HG03060 (cell line): Measurements from ENCODE around the gene TGIF2LY.
"Not testable (repeated sequence)": the region's sequence is repeated elsewhere in the genome, so short reads cannot be mapped to it uniquely, and the experiment has no call there.

Experiments
- ATAC-seq: cut with Tn5 transposase; IDR thresholded peaks from one replicate; pipeline ENCODE4 v1.9.1; 2021; ENCODE audit warnings: low read depth, moderate number of reproducible peaks; ENCODE audit not compliant: unreplicated experiment

TGIF2LY gene

DNA sequence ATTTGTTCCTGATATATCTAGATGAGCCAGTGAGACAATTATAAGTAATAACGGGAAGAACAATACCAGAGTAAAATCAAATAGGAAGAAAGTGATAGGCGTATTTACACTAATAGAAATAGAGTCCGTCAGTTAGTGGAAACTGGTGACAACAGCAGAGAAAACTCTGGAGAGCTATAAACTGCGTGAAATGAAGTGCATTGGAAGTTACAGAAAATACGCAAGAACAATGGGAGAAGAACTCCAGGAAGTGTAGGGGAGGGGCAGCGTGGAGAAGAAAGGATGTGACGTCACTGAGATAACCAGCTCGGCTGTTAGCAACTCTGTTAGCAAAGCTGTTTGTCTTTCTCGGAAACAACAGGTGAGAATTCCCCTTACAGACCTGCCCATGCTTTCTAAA, at the start of gene TGIF2LY:
Gene TGIF2LY (plus strand): TSS at position 301 of the 400 bp plus-strand sequence. CDS start 178 bp downstream, outside the sequence.
- not testable (repeated sequence) for ATAC-seq
